GM12874 (cell line): ENCODE data around the gene DYRK1A.

Source experiments
- TF ChIP-seq, protein P1 (sequence below): IDR thresholded peaks from 2 replicates; pipeline ENCODE4 v1.5.1; 2011; ENCODE audit warnings: low read depth, mild to moderate bottlenecking, control low read depth, low read length, moderate library complexity; ENCODE audit not compliant: insufficient read depth

The DYRK1A gene

DNA sequence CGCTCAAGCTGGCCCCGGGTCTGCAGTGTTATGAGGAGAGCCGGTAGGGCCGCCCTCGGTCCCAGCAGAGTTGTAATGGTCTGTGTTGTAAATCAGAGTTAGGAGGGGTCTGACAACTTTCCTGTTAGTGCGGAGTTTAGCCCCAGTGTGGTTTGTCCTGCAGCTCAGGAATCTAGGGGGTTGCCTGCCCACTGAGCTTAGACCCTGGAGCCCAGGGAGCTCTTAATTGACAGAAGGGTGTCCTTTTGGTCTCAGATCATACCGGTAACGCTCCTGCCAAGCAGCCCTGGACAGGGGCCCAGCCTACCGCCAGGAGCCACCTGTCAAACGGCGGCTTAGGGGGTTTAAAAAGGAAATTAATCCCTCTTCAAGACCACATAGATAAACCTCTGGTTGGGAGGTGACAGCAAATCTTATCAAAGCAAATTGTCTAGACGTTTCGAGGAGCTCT lies 164.4 kb downstream of the DYRK1A start:
- TF ChIP-seq, protein P1, sequence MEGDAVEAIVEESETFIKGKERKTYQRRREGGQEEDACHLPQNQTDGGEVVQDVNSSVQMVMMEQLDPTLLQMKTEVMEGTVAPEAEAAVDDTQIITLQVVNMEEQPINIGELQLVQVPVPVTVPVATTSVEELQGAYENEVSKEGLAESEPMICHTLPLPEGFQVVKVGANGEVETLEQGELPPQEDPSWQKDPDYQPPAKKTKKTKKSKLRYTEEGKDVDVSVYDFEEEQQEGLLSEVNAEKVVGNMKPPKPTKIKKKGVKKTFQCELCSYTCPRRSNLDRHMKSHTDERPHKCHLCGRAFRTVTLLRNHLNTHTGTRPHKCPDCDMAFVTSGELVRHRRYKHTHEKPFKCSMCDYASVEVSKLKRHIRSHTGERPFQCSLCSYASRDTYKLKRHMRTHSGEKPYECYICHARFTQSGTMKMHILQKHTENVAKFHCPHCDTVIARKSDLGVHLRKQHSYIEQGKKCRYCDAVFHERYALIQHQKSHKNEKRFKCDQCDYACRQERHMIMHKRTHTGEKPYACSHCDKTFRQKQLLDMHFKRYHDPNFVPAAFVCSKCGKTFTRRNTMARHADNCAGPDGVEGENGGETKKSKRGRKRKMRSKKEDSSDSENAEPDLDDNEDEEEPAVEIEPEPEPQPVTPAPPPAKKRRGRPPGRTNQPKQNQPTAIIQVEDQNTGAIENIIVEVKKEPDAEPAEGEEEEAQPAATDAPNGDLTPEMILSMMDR, result no peak

DNA sequence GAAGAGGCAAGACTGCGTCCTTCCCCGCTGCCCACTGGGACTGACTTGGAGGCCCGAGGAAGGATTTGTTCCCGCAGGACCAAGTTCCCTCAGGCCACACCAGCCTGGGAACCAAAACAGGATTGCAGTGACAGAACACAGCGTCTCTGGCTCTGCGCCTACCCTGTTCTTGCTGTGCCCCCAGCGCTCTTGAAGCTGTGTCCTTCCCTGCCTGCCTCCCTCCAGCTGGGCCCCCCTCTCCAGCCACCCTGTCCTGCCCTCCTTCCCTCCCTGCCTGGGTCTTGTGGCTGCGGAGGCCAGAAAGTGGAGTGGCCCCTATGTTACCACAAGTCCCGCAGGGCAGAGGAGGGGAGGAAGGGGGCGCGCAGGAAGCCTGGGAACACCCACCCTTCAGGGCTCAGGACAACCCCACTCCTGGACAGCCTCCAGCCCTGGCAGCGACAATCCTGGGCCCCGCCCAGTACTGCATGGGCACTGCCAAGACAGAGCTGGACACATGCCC lies 164.9 kb downstream of the DYRK1A start:
- TF ChIP-seq, protein P1, result no peak

DNA sequence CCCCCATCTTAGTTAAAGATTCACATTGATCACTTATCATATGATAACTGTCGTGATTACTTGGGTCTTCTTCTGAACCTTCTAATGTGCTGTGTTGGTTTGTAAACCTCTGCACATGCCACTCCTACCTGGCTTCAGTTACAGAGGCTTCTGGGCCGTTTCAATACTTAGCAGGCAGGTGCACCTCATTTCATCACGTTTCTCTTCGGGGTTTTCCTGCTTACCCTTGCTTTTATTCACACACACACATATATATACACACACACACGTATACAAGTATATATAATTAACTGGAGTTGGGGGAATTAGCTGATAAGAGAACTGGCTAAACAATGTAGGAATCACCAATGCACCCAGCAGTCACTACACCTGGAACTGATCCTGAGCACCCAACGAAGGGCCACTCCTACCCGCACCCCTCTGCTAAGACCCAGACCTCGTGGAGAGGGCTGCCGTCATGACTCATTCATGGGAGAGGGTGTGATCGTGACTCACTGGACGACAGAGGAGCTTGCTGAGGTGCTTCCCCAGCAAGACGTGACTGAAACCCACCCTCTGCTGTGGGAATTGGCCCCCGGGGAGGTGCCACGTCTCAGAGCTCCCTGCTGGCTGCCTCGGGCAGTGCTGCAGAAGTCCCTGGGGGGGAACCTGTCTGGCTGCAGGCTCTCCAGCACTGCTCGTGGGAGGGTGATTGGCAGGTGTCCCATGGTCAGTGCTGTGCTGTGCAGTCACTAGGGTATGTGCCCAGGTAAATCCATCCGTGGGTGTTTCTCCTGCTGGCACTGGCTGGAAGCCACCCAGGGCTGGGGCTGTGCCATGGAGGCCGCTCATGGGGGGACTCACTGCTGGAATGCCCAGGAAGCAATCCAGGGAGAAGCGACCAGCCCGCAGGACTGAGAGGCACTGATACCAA lies 166.6 kb downstream of the DYRK1A start:
- TF ChIP-seq, protein P1, result no peak

DNA sequence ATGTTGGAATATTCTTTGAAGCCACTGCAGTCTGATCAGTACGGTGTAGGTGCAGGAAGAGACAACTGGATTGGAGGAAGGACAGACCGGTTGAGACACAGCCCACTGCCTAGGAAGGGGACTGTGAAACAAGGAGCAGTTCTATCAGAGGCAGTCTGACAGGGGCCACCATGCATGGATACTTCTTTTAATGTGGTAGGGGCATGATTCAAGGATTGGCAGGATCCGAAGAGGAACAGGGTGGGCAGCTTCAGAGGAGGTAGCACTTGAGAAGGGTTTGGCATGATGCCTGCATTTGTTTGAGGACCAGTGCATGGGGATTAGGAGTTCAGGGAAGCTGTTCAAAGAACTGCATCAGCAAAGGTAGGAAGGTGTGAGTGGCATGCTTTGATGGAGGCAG lies 167.9 kb downstream of the DYRK1A start:
- TF ChIP-seq, protein P1, result no peak

DNA sequence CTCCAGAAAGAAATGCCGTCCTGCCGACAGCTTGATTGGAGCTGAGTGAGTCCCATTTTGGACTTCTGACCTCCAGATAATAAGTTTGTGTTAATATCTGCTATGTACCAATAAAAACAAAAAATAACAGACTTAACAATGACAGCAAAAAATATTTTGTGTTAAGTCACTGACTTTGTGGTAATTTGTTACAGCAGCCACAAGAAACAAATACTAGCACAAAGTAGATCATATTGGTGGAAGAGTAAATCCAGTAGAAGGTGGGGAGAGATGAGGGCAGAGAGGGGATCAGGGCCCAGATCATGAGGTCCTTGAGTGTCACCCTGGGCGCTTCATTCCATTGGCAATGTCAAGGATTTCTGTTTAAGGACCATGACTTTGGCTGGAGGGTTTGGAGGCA lies 168.6 kb downstream of the DYRK1A start:
- TF ChIP-seq, protein P1, result no peak

DNA sequence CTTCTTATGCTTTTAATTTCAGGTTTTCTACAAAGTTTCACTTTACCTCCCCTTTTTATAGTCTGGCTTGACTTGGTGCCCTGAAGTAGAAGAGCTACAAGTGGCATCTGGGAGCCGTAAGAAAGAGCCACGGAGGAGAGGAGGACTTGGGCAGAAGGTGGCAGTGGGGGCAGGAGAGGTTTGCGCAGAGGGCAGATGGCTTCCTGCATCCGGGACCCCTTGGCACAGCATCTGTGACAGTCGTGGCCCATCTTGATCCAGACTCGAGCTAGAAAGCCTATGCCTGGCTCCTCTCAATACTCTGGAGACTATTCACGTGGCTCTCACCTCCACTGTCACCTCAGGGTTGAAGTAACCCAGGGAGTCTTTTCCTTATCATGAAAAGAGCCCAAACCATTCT lies 169.1 kb downstream of the DYRK1A start:
- TF ChIP-seq, protein P1, result no peak

DNA sequence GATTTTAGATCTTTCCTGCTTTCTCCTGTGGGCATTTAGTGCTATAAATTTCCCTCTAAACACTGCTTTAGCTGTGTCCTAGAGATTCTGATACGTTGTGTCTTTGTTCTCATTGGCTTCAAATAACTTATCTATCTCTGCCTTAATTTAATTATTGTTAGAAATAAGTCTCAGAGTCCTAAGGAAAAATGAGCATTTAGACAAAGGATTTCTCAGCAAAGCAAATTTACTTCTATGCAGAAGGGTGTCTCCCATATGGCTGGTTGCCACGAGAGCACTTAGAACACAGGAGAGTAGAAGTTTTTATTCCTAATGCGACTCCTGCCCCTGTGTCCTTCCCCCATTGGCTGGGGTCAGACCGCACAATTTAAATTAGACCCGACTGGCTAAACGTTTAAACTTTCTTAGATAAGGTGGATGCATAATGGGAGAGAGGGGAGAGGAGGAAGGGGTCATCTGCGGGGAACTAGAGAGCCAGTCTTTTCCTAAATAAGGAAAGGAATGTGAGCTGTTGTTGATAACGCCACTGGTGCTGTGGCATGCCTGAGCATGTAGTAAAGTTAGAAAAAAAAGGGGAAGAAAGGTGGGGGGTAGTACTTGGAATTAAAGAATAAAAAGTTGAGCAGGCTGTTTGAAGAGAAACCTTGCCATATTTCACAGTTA lies 170.2 kb downstream of the DYRK1A start:
- TF ChIP-seq, protein P1, result no peak
